Stomach (tissue), 4 donors: ENCODE results near the gene ERGIC3.

Experiments used
- EP300 ChIP-seq: sonication (generic); formaldehyde crosslinking; IDR thresholded peaks from one replicate; pipeline ENCODE4 v1.6.1; 2017; ENCODE audit warnings: antibody characterized with exemption
- POLR2A ChIP-seq, 4 donors: fragments of 450-650 bp; IDR thresholded peaks; one replicate each; pipeline ENCODE4 v1.6.1; 2016; ENCODE audit warnings: antibody characterized with exemption in 4 of 4, control low read depth in 2 of 4, mild to moderate bottlenecking in 1 of 4, moderate library complexity in 1 of 4
- POLR2AphosphoS5 ChIP-seq, 3 donors: sonication (generic); formaldehyde crosslinking; IDR thresholded peaks; one replicate each; pipeline ENCODE4 v1.6.1; 2016; ENCODE audit warnings: antibody characterized with exemption in 3 of 3
- TF ChIP-seq, protein P1 (sequence below), 7 experiments: fragments of 450-650 bp in 4 of 7; fragments of 200-600 bp in 3 of 7; sonication (generic) in 3 of 7; IDR thresholded peaks; one replicate each; pipeline ENCODE4 v1.5.1; 2016 to 2019; ENCODE audit warnings: antibody characterized with exemption in 7 of 7, control low read depth in 2 of 7, mild to moderate bottlenecking in 1 of 7

DNA sequence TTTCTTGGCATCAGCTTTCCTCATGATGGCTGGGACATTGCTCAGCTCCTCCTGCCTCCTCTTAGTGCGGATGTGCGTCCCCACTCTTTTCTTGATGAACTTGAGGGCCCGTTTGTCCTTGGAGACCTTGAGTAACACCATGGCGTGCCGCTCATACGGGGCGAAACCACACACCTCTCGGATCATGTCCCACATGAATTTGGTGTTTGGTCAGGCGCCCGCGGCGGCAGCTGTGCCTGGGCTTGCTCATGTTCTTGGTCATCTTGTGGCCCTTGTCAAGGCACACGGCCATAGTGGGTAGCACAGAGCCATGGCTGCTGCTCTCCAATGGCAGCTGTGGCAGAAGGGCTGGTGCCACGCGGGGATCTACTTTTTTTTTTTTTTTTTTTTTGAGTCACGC is 2.6 kb downstream of the ERGIC3 start:
- TF ChIP-seq, protein P1, sequence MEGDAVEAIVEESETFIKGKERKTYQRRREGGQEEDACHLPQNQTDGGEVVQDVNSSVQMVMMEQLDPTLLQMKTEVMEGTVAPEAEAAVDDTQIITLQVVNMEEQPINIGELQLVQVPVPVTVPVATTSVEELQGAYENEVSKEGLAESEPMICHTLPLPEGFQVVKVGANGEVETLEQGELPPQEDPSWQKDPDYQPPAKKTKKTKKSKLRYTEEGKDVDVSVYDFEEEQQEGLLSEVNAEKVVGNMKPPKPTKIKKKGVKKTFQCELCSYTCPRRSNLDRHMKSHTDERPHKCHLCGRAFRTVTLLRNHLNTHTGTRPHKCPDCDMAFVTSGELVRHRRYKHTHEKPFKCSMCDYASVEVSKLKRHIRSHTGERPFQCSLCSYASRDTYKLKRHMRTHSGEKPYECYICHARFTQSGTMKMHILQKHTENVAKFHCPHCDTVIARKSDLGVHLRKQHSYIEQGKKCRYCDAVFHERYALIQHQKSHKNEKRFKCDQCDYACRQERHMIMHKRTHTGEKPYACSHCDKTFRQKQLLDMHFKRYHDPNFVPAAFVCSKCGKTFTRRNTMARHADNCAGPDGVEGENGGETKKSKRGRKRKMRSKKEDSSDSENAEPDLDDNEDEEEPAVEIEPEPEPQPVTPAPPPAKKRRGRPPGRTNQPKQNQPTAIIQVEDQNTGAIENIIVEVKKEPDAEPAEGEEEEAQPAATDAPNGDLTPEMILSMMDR (IDR thresholded peaks at IDR 0.05), result no peak
- TF ChIP-seq POLR2A (IDR thresholded peaks at IDR 0.05), result no peak
- no peak for TF ChIP-seq POLR2AphosphoS5 (IDR thresholded peaks at IDR 0.05)
- TF ChIP-seq EP300, result no peak
